Renal cortex interstitium (tissue), 11 donors: ENCODE results near the gene IL18RAP. TPM values are rescaled to one million over a fixed set of nuclear protein-coding genes. Genes with fewer than 3 reads are reported as not detected.

Experiments used
- DNase-seq, 11 donors: peaks; one replicate each; pipeline ENCODE4 v3.0.0-alpha.2; 2013; ENCODE audit warnings: low read depth in 9 of 11, low spot score in 4 of 11; ENCODE audit errors: extremely low read depth in 1 of 11
- polyA plus RNA-seq, 3 donors: library from polyadenylated mRNA; unstranded; fragments of 120-200 nt; gene quantifications; one replicate each; pipeline ENCODE4 v1.2.1, GENCODE V29; 2013; ENCODE audit not compliant: insufficient read length in 3 of 3

IL18RAP gene
- polyA plus RNA-seq, 3 donors: 0.23 to 0.48 (median 0.27) TPM

- no peak for DNase-seq
Measured at GRCh38 chr2:102446936-102447335, 24.0 kb downstream of the IL18RAP start.

GRCh38 chr2:102449370-102449974, 26.5 kb downstream of the IL18RAP start:
- DNase-seq: peak in 5 of 11 donors; percentile 11 to 26 (median 18)

- no peak for DNase-seq
Measured at GRCh38 chr2:102451968-102452367, 29.0 kb downstream of the IL18RAP start.

GRCh38 chr2:102453501-102453900, 30.5 kb downstream of the IL18RAP start:
- no peak for DNase-seq

- DNase-seq: no peak
Measured at GRCh38 chr2:102455061-102455670, 32.2 kb downstream of the IL18RAP start.

- DNase-seq: no peak
Measured at GRCh38 chr2:102460467-102460866, 37.5 kb downstream of the IL18RAP start.

- DNase-seq: no peak
Measured at GRCh38 chr2:102461188-102461587, 38.2 kb downstream of the IL18RAP start.

GRCh38 chr2:102463160-102463559, 40.2 kb downstream of the IL18RAP start:
- DNase-seq: no peak

- DNase-seq: no peak
Measured at GRCh38 chr2:102470168-102470567, 47.2 kb downstream of the IL18RAP start.

- peak in 10 of 11 donors; percentile 6 to 43 (median 26) for DNase-seq
Measured at GRCh38 chr2:102473020-102473419, 50.1 kb downstream of the IL18RAP start, which contains the start of gene SLC9A4. TSS of gene SLC9A4 (plus strand) at chr2:102473226. CDS start at chr2:102473760, 534 bp downstream.

GRCh38 chr2:102473631-102474030, 50.7 kb downstream of the IL18RAP start:
- DNase-seq: no peak

GRCh38 chr2:102474785-102475184, 51.8 kb downstream of the IL18RAP start:
- no peak for DNase-seq

- no peak for DNase-seq
Measured at GRCh38 chr2:102478686-102479470, 55.9 kb downstream of the IL18RAP start.

GRCh38 chr2:102480285-102481195, 57.6 kb downstream of the IL18RAP start:
- no peak for DNase-seq

GRCh38 chr2:102481931-102482330, 59.0 kb downstream of the IL18RAP start:
- DNase-seq: no peak

- no peak for DNase-seq
Measured at GRCh38 chr2:102483086-102483485, 60.1 kb downstream of the IL18RAP start.

- no peak for DNase-seq
Measured at GRCh38 chr2:102484310-102485061, 61.5 kb downstream of the IL18RAP start.

- DNase-seq: no peak
Measured at GRCh38 chr2:102485147-102485785, 62.3 kb downstream of the IL18RAP start.
